HepG2 (cell line): Measurements from ENCODE around the gene COMT. TPM values are rescaled to one million over a fixed set of nuclear protein-coding genes. Genes with fewer than 3 reads are reported as not detected.

Experiments
- ELF1 ChIP-seq: sonication (generic); formaldehyde crosslinking; IDR thresholded peaks from 2 replicates; pipeline ENCODE4 v1.4.0; 2020; ENCODE audit warnings: missing genetic modification reagents
- FOSL1 ChIP-seq: sonication (generic); formaldehyde crosslinking; IDR thresholded peaks from 2 replicates; pipeline ENCODE4 v1.9.0; 2021; ENCODE audit warnings: missing genetic modification reagents, borderline replicate concordance
- GABPB1 ChIP-seq: IDR thresholded peaks from 2 replicates; pipeline ENCODE4 v1.6.1; 2016; ENCODE audit warnings: mild to moderate bottlenecking, missing genetic modification reagents, moderate library complexity, missing compliant biosample characterization
- MXD1 ChIP-seq: sonication (generic); formaldehyde crosslinking; IDR thresholded peaks from 2 replicates; pipeline ENCODE4 v1.4.0; 2020; ENCODE audit warnings: mild to moderate bottlenecking, missing genetic modification reagents
- PCBP2 ChIP-seq: fragments of 200-400 bp; formaldehyde crosslinking; optimal IDR thresholded peaks from 2 replicates; pipeline ENCODE3; 2018; ENCODE audit warnings: low read length, low read depth; ENCODE audit not compliant: poor library complexity, severe bottlenecking
- RCOR2 ChIP-seq: IDR thresholded peaks from 2 replicates; pipeline ENCODE4 v1.6.1; 2016; ENCODE audit warnings: missing biosample characterization, missing genetic modification reagents
- TARDBP ChIP-seq: sonication (generic); formaldehyde crosslinking; IDR thresholded peaks from 2 replicates; pipeline ENCODE4 v1.8.0; 2022; ENCODE audit warnings: mild to moderate bottlenecking, missing genetic modification reagents
- TBX2 ChIP-seq: sonication (generic); formaldehyde crosslinking; IDR thresholded peaks from 2 replicates; pipeline ENCODE4 v1.5.0; 2020; ENCODE audit warnings: missing genetic modification reagents, mild to moderate bottlenecking, borderline replicate concordance
- TCF12 ChIP-seq, 2 experiments: fragments of 450-650 bp in 1 of 2; sonication (generic) in 1 of 2; formaldehyde crosslinking in 1 of 2; IDR thresholded peaks; 2 replicates each; pipeline versions ENCODE4 v1.6.1 to v1.8.0; 2017 to 2022; ENCODE audit warnings: antibody characterized with exemption in 1 of 2, mild to moderate bottlenecking in 1 of 2, missing genetic modification reagents in 1 of 2, moderate library complexity in 1 of 2
- WIZ ChIP-seq: sonication (generic); formaldehyde crosslinking; IDR thresholded peaks from 2 replicates; pipeline ENCODE4 v1.5.1; 2020; ENCODE audit warnings: mild to moderate bottlenecking, missing genetic modification reagents
- ZC3H4 ChIP-seq: sonication (generic); formaldehyde crosslinking; IDR thresholded peaks from 2 replicates; pipeline ENCODE4 v1.4.0; 2020; ENCODE audit warnings: missing genetic modification reagents, borderline replicate concordance
- ZMYM4 ChIP-seq: sonication (generic); formaldehyde crosslinking; IDR thresholded peaks from 2 replicates; pipeline ENCODE4 v1.8.1; 2023; ENCODE audit warnings: mild to moderate bottlenecking, missing genetic modification reagents
- ZNF280D ChIP-seq: sonication (generic); formaldehyde crosslinking; IDR thresholded peaks from 2 replicates; pipeline ENCODE4 v1.5.1; 2020; ENCODE audit warnings: mild to moderate bottlenecking, missing genetic modification reagents
- ZNF30 ChIP-seq: sonication (generic); formaldehyde crosslinking; IDR thresholded peaks from 2 replicates; pipeline ENCODE4 v1.5.0; 2020; ENCODE audit warnings: mild to moderate bottlenecking, missing genetic modification reagents
- ZNF564 ChIP-seq: sonication (generic); formaldehyde crosslinking; IDR thresholded peaks from 2 replicates; pipeline ENCODE4 v1.8.1; 2023; ENCODE audit warnings: mild to moderate bottlenecking, missing genetic modification reagents
- ZNF615 ChIP-seq: sonication (generic); formaldehyde crosslinking; IDR thresholded peaks from 2 replicates; pipeline ENCODE4 v1.5.0; 2020; ENCODE audit warnings: mild to moderate bottlenecking, missing genetic modification reagents, borderline replicate concordance
- ZNF678 ChIP-seq: sonication (generic); formaldehyde crosslinking; IDR thresholded peaks from 2 replicates; pipeline ENCODE4 v1.4.0; 2020; ENCODE audit warnings: mild to moderate bottlenecking, missing genetic modification reagents
- polyA plus RNA-seq, 8 experiments: library from polyadenylated mRNA; depleted of rRNA in 3 of 8; stranded (reverse) in 7 of 8; unstranded in 1 of 8; fragments of >200 nt; fragmentation: Illumina TruSeq in 4 of 8; extraction: Trizol in 4 of 8; gene quantifications; 2 replicates each; pipeline versions ENCODE4 v1.2.1 to v1.2.3, GENCODE V29; 2011 to 2016; ENCODE audit warnings: low read depth in 4 of 8, missing spikeins in 1 of 8, mixed read lengths in 1 of 8; ENCODE audit not compliant: insufficient read depth in 1 of 8
- total RNA-seq, 5 experiments: library from RNA; depleted of rRNA; stranded (reverse); fragments of >200 nt; fragmentation: Illumina TruSeq; extraction: Trizol; gene quantifications; 2 replicates each; pipeline ENCODE4 v1.2.3, GENCODE V29; 2016; ENCODE audit warnings: low read depth in 1 of 5
- TF ChIP-seq, protein P1 (sequence below): sonication (generic); formaldehyde crosslinking; conservative IDR thresholded peaks from 2 replicates; pipeline ENCODE4 v1.4.0; 2020; ENCODE audit warnings: missing genetic modification reagents
- TF ChIP-seq, protein P2 (sequence below): sonication (generic); formaldehyde crosslinking; IDR thresholded peaks from 2 replicates; pipeline ENCODE4 v1.9.0; 2021; ENCODE audit warnings: missing genetic modification reagents, borderline replicate concordance
- TF ChIP-seq, protein P3 (sequence below): sonication (generic); formaldehyde crosslinking; IDR thresholded peaks from 2 replicates; pipeline ENCODE4 v1.9.0; 2021; ENCODE audit warnings: missing genetic modification reagents, borderline replicate concordance

The COMT gene
- total and polyA plus RNA-seq, 2 of the 13 experiments (the other 11 are each of a cell fraction or from before 2014, with no cell fraction given), result 156 to 162 TPM

GRCh38 chr22:19959587-19960490 is 18.3 kb downstream of the COMT start (continued):
- TF ChIP-seq TCF12 (IDR thresholded peaks at IDR 0.05), result no peak
- peak; percentile 84 for TF ChIP-seq TCF12 (CRISPR knock-in tag; IDR thresholded peaks at IDR 0.05)
- TF ChIP-seq, protein P1, sequence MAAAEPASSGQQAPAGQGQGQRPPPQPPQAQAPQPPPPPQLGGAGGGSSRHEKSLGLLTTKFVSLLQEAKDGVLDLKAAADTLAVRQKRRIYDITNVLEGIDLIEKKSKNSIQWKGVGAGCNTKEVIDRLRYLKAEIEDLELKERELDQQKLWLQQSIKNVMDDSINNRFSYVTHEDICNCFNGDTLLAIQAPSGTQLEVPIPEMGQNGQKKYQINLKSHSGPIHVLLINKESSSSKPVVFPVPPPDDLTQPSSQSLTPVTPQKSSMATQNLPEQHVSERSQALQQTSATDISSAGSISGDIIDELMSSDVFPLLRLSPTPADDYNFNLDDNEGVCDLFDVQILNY, result 0 out of 2 replicates have a peak, but pooled peaks have one; percentile 14
- peak; percentile 83; the same call in 1 of the 2 replicates for TF ChIP-seq ZNF564 (CRISPR knock-in tag)
- TF ChIP-seq, protein P2, sequence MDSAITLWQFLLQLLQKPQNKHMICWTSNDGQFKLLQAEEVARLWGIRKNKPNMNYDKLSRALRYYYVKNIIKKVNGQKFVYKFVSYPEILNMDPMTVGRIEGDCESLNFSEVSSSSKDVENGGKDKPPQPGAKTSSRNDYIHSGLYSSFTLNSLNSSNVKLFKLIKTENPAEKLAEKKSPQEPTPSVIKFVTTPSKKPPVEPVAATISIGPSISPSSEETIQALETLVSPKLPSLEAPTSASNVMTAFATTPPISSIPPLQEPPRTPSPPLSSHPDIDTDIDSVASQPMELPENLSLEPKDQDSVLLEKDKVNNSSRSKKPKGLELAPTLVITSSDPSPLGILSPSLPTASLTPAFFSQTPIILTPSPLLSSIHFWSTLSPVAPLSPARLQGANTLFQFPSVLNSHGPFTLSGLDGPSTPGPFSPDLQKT (CRISPR knock-in tag), result no peak
- TF ChIP-seq ZC3H4 (CRISPR knock-in tag), result peak; percentile 82; the same call in 1 of the 2 replicates
- no peak for TF ChIP-seq ZNF678 (CRISPR knock-in tag)
- TF ChIP-seq ELF1, result peak; percentile 44
- no peak for TF ChIP-seq WIZ (CRISPR knock-in tag)
- peak; percentile 78 for TF ChIP-seq TARDBP (CRISPR knock-in tag)
- TF ChIP-seq TBX2 (CRISPR knock-in tag), result no peak; the same call in 1 of the 2 replicates
- no peak for TF ChIP-seq FOSL1
- TF ChIP-seq GABPB1 (CRISPR knock-in tag), result peak; percentile 68
- no peak for TF ChIP-seq ZNF615
- no peak for TF ChIP-seq ZNF30 (CRISPR knock-in tag)
- TF ChIP-seq, protein P3, sequence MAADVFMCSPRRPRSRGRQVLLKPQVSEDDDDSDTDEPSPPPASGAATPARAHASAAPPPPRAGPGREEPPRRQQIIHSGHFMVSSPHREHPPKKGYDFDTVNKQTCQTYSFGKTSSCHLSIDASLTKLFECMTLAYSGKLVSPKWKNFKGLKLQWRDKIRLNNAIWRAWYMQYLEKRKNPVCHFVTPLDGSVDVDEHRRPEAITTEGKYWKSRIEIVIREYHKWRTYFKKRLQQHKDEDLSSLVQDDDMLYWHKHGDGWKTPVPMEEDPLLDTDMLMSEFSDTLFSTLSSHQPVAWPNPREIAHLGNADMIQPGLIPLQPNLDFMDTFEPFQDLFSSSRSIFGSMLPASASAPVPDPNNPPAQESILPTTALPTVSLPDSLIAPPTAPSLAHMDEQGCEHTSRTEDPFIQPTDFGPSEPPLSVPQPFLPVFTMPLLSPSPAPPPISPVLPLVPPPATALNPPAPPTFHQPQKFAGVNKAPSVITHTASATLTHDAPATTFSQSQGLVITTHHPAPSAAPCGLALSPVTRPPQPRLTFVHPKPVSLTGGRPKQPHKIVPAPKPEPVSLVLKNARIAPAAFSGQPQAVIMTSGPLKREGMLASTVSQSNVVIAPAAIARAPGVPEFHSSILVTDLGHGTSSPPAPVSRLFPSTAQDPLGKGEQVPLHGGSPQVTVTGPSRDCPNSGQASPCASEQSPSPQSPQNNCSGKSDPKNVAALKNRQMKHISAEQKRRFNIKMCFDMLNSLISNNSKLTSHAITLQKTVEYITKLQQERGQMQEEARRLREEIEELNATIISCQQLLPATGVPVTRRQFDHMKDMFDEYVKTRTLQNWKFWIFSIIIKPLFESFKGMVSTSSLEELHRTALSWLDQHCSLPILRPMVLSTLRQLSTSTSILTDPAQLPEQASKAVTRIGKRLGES (CRISPR knock-in tag), result no peak
- peak; percentile 23; the same call in 1 of the 2 replicates for TF ChIP-seq ZMYM4 (CRISPR knock-in tag)
- TF ChIP-seq RCOR2, result 0 out of 2 replicates have a peak, but pooled peaks have one; percentile 12
- TF ChIP-seq ZNF280D (CRISPR knock-in tag), result no peak
- peak; percentile 80 for TF ChIP-seq MXD1 (CRISPR knock-in tag)
- TF ChIP-seq PCBP2, result no peak
